Gastroesophageal sphincter (tissue), 4 donors: ENCODE data around the gene CIPC. TPM values are rescaled to one million over a fixed set of nuclear protein-coding genes. Genes with fewer than 3 reads are reported as not detected.
A peak's percentile ranks its signal among the peaks of the same experiment; 100 is the strongest.

Experiments used
- ATAC-seq: fragments of 150-250 bp; one replicate; pipeline ENCODE4 v1.9.1; 2016; ENCODE audit warnings: mild to moderate bottlenecking, moderate library complexity
- H3K27ac ChIP-seq, 4 donors: fragments of 200-600 bp; sonication (generic) in 3 of 4; 1 replicate in 3 of 4; 2 replicates in 1 of 4; pipeline ENCODE4 v1.5.1; 2016 to 2019
- H3K27me3 ChIP-seq: fragments of 200-600 bp; sonication (generic); one replicate; pipeline ENCODE4 v1.5.1; 2019
- H3K36me3 ChIP-seq, 2 donors: fragments of 200-600 bp; sonication (generic); one replicate each; pipeline ENCODE4 v1.5.1; 2019; ENCODE audit warnings: control low read depth in 1 of 2
- H3K4me1 ChIP-seq, 3 donors: fragments of 200-600 bp; sonication (generic); 1 replicate in 2 of 3; 2 replicates in 1 of 3; pipeline ENCODE4 v1.5.1; 2016 to 2019; ENCODE audit warnings: control low read depth in 2 of 3
- H3K4me3 ChIP-seq, 2 donors: fragments of 200-600 bp; sonication (generic); one replicate each; pipeline ENCODE4 v1.5.1; 2019; ENCODE audit warnings: mild to moderate bottlenecking in 1 of 2, moderate library complexity in 1 of 2
- H3K9me3 ChIP-seq, 3 donors: fragments of 200-600 bp; sonication (generic); one replicate each; pipeline ENCODE4 v1.5.1; 2017 to 2019; ENCODE audit warnings: control low read depth in 2 of 3
- EP300 ChIP-seq: sonication (generic); formaldehyde crosslinking; IDR thresholded peaks from one replicate; pipeline ENCODE4 v1.6.1; 2017; ENCODE audit warnings: antibody characterized with exemption, mild to moderate bottlenecking
- POLR2A ChIP-seq, 2 donors: fragments of 450-650 bp; IDR thresholded peaks; one replicate each; pipeline ENCODE4 v1.6.1; 2017; ENCODE audit warnings: antibody characterized with exemption in 2 of 2, mild to moderate bottlenecking in 2 of 2, moderate library complexity in 1 of 2
- POLR2AphosphoS5 ChIP-seq: sonication (generic); formaldehyde crosslinking; IDR thresholded peaks from one replicate; pipeline ENCODE4 v1.6.1; 2017; ENCODE audit warnings: antibody characterized with exemption
- WGBS, 2 donors: methylation state at CpG; one replicate each; pipeline ENCODE4 v1.1.5; 2018; ENCODE audit warnings: low coverage in 1 of 2; 5-methylcytosine and 5-hydroxymethylcytosine counted together
- total RNA-seq, 4 donors: library from RNA; depleted of rRNA; stranded (reverse); fragments of >200 nt; gene quantifications; one replicate each; pipeline ENCODE4 v1.1.0, GENCODE V29; 2016
- TF ChIP-seq, protein P1 (sequence below), 4 experiments: fragments of 200-600 bp in 2 of 4; fragments of 450-650 bp in 2 of 4; sonication (generic) in 1 of 4; IDR thresholded peaks; one replicate each; pipeline ENCODE4 v1.5.1; 2017 to 2019; ENCODE audit warnings: antibody characterized with exemption in 4 of 4, mild to moderate bottlenecking in 2 of 4, moderate library complexity in 2 of 4

Gene CIPC
- total RNA-seq, 4 donors from 2014 or later = 49.0 to 74.1 (median 60.4) TPM

DNA sequence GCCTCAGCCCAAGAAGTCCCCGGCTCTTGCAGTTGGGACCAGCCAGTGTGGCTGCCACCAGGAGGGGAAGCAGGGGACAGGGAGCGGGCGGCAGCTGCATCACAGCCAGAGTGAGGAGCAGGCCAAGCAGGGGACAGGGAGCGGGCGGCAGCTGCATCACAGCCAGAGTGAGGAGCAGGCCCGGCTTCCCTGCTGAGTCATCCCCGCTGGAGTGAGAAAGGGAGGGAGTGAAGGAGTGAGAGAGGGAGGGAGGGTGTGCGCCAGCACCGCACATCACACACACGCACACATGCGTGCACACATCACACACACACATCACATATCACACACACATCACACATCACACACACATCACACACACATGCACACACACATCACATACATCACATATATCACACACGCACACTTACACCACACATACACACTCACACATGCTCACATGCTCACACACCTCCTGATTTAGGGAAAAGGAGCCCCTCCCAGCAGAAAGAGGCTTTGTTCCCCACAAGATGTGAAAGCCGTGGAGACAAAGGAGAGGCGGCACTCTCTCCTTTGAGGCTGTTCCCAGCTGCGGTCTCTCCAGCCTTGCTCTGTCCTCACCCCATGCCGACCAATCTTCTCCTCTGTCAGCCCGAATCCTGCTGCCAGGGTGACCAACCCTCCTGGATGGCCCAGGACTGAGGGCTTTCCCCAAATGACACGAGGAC, 60.3 kb downstream of the CIPC start:
- 4 to 16% methylated on average over 9 to 11 of the region's 18 CpGs for WGBS, 2 donors
- no peaks in the 10 kb centered on the region for H3K9me3 ChIP-seq
- H3K4me1 ChIP-seq = peaks cover 0 to 17% (median 4%) of the 10 kb centered on the region in 3 donors
- no peak for TF ChIP-seq POLR2AphosphoS5
- no peak for TF ChIP-seq EP300
- TF ChIP-seq, protein P1, sequence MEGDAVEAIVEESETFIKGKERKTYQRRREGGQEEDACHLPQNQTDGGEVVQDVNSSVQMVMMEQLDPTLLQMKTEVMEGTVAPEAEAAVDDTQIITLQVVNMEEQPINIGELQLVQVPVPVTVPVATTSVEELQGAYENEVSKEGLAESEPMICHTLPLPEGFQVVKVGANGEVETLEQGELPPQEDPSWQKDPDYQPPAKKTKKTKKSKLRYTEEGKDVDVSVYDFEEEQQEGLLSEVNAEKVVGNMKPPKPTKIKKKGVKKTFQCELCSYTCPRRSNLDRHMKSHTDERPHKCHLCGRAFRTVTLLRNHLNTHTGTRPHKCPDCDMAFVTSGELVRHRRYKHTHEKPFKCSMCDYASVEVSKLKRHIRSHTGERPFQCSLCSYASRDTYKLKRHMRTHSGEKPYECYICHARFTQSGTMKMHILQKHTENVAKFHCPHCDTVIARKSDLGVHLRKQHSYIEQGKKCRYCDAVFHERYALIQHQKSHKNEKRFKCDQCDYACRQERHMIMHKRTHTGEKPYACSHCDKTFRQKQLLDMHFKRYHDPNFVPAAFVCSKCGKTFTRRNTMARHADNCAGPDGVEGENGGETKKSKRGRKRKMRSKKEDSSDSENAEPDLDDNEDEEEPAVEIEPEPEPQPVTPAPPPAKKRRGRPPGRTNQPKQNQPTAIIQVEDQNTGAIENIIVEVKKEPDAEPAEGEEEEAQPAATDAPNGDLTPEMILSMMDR (IDR thresholded peaks at IDR 0.05) = no peak
- TF ChIP-seq POLR2A (IDR thresholded peaks at IDR 0.05) = no peak
- no peak overlapping the region for H3K27ac ChIP-seq
- ATAC-seq = peak; percentile 66
- H3K36me3 ChIP-seq = no peaks in the 10 kb centered on the region
- H3K4me3 ChIP-seq = no peak overlapping the region
- H3K27me3 ChIP-seq = peaks cover 39% of the 10 kb centered on the region

DNA sequence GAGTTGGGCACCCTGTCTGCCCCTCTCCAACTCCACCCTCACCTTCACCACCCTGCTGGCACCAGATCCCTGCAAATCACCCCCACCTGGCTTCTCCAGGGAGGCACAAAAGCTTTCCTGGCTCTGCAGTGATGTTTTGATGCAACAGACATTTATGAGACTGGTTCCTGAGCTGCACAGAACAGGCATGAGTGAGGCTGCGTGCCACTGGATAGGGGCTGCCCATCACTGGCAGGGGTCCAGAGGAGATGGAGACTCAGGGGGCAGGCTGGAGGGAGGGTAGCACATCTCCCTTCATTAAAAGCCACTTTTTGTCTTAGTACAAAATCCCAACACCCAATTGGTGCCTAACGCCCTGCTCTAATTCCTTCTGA, 60.8 kb downstream of the CIPC start:
- Histone ChIP-seq H3K9me3 (no peaks in the 10 kb centered on the region), H3K27ac (no peak overlapping the region), H3K27me3 (peaks cover 38% of the 10 kb centered on the region), H3K4me3 (no peak overlapping the region), H3K36me3 (no peaks in the 10 kb centered on the region), H3K4me1 (peaks cover 0 to 17% (median 4%) of the 10 kb centered on the region in 3 donors)
- ATAC-seq = no peak
- TF ChIP-seq POLR2AphosphoS5 = no peak
- no peak for TF ChIP-seq POLR2A (IDR thresholded peaks at IDR 0.05)
- TF ChIP-seq, protein P1 (IDR thresholded peaks at IDR 0.05) = no peak
- TF ChIP-seq EP300 = no peak
- WGBS, 2 donors = 40 to 75% methylated on average over 1 of the region's 2 CpGs

DNA sequence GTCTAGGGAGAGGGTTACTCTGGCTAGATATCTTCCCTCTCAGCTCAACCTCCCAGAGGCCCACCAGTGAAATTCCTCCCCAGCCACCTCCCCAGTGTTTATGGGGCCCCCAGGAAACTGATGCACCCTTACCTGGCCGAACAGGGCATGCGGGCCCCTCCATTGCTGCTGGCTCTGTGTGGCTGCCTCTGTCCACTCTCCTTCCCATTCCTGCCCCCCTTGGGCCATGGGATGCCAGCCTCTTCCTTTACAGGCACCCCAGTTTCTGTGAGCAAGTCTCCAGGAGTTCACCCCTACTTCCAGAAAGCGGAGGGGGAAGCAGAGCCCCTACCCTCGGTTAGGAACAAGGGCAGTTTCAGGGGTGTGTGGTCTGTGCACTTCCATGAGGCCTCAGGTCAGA, 63.0 kb downstream of the CIPC start:
- Histone ChIP-seq H3K27ac (no peak overlapping the region), H3K4me1 (peaks cover 0 to 17% (median 4%) of the 10 kb centered on the region in 3 donors), H3K9me3 (no peaks in the 10 kb centered on the region), H3K36me3 (no peaks in the 10 kb centered on the region), H3K27me3 (peaks cover 22% of the 10 kb centered on the region), H3K4me3 (no peak overlapping the region)
- TF ChIP-seq POLR2A (IDR thresholded peaks at IDR 0.05) (no peak), POLR2AphosphoS5 (no peak), EP300 (no peak)
- TF ChIP-seq, protein P1 (IDR thresholded peaks at IDR 0.05) = no peak
- WGBS, 2 donors = no CpG with 5 or more reads among the region's 4 CpGs
- no peak for ATAC-seq

Other genes with a start within 250 kb of the CIPC start
- 10 to 100 TPM; 53.7 to 75.6 (median 59.9) TPM for gene IRF2BPL, start 69.5 kb upstream of the CIPC start, total RNA-seq
- under 1 TPM in 2 of 4 donors, not detected in 2; 0.12 to 0.40 TPM for gene ZDHHC22, start 43.5 kb downstream of the CIPC start, total RNA-seq
- under 1 TPM in 3 of 4 donors, not detected in 1; 0.08 to 0.13 (median 0.10) TPM for gene TMEM63C, start 83.5 kb downstream of the CIPC start, total RNA-seq
- gene NGB, start 172.9 kb downstream of the CIPC start, total RNA-seq = 1 to 10 TPM in 2 of 4 donors, under 1 TPM in 1, not detected in 1; 0.27 to 2.0 (median 1.2) TPM
- gene POMT2, start 222.6 kb downstream of the CIPC start, total RNA-seq = 10 to 100 TPM in 3 of 4 donors, 1 to 10 TPM in 1; 8.1 to 20.9 (median 14.4) TPM
- 10 to 100 TPM in 2 of 4 donors, 1 to 10 TPM in 2; 6.3 to 15.4 (median 12.5) TPM for gene GSTZ1, start 222.8 kb downstream of the CIPC start, total RNA-seq